Anterior cingulate cortex (tissue), 58 donors: ENCODE data around the gene ERO1A.
"Not testable (repeated sequence)": the region's sequence is repeated elsewhere in the genome, so short reads cannot be mapped to it uniquely, and the experiment has no call there.

ENCODE experiments used
- DNase-seq, 58 donors: peaks; one replicate each; lab custom pipeline; 2025; lab: John Stamatoyannopoulos, UW

The ERO1A gene, protein sequence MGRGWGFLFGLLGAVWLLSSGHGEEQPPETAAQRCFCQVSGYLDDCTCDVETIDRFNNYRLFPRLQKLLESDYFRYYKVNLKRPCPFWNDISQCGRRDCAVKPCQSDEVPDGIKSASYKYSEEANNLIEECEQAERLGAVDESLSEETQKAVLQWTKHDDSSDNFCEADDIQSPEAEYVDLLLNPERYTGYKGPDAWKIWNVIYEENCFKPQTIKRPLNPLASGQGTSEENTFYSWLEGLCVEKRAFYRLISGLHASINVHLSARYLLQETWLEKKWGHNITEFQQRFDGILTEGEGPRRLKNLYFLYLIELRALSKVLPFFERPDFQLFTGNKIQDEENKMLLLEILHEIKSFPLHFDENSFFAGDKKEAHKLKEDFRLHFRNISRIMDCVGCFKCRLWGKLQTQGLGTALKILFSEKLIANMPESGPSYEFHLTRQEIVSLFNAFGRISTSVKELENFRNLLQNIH

DNA sequence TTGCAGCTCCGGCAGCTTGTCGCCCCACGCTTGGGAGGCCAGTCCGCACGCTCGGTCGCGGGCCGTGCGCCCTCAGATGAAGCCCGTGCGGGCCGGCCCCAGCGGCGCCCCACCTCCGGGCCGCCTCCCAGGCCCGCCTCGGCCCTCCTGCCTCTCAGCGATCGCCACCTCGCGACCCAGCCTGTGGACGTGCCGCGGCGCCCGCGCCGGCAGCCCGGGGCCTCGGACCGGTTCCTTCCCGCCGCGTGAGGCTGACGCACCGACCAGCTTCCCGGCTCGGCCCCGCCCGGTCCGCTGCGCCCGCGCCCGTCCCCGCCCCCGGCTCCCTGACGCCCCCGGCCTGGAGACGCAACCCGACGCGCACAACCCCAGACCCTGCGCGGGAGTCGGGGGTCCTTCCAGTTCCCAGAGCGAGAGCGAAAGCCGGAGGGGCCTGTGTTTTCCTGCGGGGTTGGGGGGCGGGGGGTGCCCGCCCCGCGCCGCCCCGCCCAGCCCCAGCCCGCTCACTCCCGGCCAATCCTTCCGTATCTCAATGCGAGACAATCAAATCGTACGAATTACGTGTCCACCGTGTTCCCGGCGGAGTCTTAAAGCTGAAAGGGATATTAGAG is at the start of gene ERO1A:
Gene ERO1A, minus strand, starts transcription at position 78 of the 611 bp plus-strand sequence. Its CDS starts 77 bp downstream, at position 1.
- peak in 56 of 58 donors; percentile 13 to 83 (median 62) for DNase-seq

DNA sequence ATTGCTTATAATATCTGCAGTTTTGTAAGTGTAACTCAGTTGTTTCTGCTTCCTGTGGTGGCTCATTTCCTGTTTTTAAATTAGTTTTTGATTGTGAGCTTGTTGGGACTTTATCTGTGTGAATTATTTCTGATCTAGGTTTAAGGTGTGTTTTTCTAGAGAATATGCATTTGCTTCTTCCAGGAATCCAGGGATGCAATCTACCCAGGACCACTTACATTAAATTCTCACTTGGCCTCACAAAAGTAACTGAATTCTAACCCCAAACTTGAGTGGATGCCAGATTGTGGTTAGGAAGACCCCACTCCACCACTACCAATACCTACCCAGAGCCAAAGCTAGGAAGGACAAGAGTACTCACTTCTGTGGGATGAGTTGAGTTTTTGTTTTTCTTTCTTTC is 46.5 kb upstream of the ERO1A start:
- no peak for DNase-seq

DNA sequence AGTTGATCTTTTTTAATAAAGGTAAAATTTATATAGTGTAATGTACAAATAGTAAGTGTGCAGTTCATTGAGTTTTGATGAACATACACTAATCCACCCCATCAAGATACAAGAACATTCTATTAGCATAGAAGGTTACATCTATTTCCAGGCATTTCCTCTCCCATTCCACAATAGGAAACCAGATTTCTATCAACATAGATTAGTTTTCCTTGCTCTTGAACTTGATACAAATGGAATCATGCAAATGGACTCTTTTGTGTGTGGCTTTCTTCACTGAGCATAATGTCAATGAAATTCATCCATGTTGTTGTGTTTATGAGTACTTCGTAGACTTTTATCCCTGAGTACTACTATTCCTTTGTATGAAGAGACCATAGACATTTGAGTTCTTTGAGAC is 45.4 kb upstream of the ERO1A start:
- DNase-seq, result no peak

DNA sequence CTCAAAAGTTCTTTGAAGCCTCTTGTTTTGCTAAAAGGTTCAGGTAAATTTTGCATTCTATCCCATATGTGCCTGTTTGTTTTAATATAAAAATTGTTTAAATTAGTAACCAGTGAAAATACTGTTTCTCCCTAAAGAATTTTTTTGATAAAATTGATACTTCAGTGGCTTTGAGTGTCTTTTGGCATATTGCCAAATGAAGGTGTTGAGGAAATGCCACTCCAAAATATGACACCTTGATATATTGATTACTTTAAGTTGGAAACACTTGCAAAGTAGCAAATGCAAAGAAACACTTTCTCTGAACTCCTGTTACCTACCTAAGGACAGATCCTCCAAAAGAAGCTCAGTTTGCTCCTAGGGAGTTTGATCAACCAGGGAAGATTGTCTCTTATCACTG is 43.1 kb upstream of the ERO1A start:
- no peak for DNase-seq

DNA sequence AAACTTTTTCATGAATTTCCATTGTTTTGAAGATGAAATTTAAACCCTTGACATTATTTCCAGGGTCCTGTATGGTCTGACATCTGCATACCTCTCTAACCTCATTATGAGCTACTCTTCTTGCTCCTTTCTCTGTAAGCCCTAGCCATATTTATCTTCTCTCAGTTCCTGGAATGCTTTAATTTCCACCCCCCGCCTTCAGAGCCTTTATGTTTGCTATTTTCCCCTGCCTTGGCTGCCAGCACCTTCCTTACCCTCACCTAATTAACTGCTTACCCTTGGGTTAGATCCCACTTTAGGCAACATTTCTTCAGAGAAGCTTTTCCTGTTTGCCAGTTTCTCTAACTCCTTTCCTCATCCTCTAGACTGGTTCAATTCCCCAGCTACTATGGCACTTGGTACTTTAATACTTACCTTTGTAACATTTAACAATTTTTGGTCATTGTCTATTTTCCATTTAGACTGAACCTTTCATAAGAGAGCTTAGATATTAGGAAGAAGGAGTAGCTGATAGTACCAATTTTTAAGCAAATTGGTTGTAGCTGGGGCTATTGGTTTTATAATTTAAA is 40.6 kb upstream of the ERO1A start:
- no peak for DNase-seq

DNA sequence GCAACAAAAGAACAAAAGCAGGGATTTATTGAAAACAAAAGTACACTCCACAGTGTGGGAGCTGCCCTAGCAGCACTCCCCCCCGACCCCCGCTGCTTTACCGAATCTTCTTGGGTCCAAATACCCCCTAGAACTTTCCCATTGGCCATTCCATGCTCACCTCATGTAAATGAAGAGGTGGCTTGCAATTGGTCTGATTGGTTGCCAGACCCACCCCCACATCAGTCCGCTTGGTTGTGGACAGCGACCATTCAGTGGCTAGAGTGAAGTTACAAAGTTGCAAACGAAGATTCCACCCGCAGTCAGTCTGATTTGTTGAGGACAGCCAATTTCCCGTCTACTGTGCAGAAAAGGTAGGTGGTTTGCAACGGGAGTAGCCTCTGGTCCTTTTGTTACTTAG is 38.5 kb upstream of the ERO1A start:
- no peak for DNase-seq

DNA sequence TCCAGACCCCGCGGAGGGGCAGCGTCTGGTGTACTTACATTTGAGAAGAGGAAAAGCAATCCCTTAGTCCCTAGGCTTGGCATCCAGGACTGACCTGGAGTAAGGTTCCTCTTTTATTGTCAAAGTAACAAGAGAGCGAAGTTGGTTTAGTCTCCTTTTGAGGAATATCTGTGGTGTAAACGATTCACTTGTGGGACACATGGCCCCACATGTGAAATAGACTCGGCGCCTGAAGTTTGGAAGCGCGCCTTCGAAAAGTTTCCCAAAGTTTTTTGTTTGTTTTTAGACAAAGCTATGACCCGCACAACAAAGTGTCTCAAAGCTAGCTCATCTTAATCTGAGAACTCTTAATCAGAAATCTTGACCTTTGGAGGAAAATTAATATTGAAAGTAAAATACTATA is 35.4 kb upstream of the ERO1A start:
- DNase-seq, result no peak

DNA sequence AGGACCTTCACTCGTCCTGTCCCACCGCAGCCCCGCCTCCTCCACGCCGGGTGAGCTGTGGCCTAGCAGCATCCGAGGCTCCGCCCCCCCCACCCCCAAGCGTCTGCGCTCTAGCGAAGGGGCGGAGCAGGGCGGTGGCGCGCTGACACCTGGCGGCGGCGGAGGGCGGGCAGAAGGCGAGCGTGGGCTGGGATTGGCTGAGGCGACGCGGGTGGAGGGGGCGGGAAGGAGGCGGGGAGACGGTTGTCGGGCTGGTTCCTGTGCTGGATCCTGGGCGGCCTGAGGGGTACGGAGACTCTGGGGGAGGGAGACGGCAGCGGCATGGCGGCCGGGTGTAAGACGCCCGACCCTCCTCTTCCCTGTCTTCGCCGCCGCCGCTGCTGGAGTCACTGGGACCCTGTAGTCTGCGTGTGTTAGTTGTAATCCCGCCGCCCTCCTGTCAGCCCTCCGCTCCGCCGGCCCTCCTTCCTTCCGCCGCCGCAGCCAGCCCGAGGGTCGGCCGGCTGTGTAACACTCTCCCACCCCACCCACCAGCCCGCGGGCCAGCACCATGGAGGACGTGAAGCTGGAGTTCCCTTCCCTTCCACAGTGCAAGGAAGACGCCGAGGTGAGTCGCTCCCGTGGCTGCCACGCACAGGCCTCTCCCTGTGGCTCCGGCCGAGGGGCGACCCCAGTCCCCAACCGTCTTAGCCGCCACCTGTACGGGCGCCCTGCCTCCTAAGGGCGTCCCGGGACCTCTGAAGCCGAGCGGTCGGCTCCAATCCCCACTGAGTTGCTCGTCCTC is 34.8 kb upstream of the ERO1A start, which contains the start of gene STYX:
Gene STYX, plus strand, starts transcription at position 242 of the 784 bp plus-strand sequence. Its CDS starts 309 bp downstream, at position 551.
- DNase-seq, result peak; percentile 34 to 98 (median 96)

DNA sequence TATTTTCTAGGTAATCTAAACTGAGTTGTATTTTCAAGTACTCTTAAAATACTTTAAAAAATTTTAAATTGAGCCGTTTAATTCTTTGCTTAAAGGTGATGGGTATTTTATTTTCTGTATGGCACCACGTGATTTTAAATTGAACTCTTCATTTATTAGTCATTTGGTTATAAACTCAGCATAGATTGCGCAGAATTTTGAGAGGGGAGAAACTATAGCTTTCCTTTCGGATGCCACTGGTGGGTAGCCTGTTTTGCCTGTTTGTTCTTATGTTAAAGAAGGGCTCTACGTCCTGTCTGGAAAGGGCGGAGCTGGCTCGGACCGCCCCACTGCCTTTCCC is 34.2 kb upstream of the ERO1A start:
- DNase-seq, result no peak

DNA sequence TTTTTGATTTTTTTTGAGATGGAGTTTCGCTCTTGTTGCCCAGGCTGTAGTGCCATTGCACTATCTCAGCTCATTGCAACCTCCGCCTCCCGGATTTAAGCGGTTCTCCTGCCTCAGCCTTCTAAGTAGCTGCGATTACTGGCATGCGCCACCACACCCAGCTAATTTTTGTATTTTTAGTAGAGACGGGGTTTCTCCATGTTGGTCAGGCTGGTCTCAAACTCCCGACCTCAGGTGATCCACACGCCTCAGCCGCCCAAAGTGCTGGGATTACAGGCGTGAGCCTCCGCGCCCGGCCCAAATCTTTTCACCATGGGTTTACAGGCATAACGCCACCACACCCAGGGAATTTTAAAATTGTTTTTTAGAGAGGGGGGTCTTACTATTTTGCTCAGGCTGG is 33.7 kb upstream of the ERO1A start:
- not testable (repeated sequence) for DNase-seq

DNA sequence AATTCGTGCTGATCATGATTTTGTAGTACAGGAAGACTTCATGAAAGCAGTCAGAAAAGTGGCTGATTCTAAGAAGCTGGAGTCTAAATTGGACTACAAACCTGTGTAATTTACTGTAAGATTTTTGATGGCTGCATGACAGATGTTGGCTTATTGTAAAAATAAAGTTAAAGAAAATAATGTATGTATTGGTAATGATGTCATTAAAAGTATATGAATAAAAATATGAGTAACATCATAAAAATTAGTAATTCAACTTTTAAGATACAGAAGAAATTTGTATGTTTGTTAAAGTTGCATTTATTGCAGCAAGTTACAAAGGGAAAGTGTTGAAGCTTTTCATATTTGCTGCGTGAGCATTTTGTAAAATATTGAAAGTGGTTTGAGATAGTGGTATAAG is 32.2 kb upstream of the ERO1A start:
- not testable (repeated sequence) for DNase-seq

DNA sequence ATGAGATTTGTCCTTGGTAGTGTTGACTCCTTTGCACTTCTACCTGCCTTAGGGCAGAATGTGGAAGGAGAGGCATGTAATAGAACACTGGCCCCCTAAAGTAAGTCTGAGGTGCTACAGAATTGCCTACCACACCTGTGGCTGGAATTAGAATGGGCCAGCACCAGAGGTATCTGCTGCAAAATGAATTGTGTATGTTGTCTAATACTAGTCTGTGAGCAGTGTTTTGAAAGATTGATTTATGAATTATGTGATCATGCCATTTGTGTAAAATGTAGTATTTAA is 28.9 kb upstream of the ERO1A start:
- no peak for DNase-seq

DNA sequence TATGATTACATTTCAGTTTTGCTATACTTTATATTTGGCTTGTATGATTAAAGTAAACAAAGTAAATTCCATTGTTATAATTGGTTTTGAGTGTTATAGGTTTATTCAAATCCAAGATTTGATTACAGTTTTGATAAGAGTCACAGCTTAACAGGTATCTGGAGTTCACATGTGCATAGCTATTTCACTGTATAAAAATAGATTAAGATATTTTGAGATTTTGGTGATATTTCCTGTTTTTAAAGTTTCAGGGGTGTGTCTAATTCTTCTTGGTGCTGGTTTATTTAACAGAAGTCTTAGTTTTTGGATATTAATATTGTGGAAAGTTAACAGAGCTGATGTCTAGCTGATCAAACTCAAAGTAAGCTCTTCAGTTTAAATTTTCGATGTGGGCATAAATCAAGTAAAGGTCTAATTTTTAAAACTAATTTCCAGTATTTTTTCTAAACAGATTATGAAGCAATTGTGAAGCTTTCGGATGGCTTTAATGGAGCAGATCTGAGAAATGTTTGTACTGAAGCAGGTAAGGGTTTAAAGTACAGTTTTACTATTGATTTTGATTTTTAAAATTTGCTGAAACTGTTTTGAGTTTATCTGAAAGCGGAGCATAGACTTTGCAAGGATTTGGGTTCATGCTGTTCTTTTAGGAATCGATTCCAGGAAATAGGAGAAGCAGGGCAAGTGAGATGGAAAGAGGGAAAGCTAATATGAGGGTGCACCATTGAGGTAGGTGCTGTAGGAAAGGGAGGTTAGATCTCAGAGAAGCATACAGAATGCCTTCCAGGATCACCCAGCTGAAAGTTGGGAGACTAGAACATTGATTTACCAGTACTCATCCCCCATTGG is 28.4 kb upstream of the ERO1A start:
- no peak for DNase-seq

DNA sequence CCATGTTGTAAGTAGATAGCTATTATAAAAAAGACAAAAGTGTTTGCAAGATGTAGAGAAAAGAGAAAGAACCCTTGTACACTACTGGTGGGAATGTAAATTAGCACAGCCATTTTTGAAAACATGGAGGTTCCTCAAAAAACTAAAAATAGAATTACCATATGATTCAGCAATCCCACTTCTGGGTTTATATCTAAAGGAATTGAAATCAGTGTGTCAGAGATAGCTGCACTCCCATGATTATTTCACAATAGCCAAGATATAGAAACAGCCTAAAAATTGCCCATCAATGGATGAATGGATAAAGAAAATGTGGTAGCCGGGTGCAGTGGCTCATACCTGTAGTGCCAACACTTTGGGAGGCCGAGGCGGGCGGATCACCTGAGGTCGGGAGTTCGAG is 20.8 kb upstream of the ERO1A start:
- DNase-seq, result no peak

DNA sequence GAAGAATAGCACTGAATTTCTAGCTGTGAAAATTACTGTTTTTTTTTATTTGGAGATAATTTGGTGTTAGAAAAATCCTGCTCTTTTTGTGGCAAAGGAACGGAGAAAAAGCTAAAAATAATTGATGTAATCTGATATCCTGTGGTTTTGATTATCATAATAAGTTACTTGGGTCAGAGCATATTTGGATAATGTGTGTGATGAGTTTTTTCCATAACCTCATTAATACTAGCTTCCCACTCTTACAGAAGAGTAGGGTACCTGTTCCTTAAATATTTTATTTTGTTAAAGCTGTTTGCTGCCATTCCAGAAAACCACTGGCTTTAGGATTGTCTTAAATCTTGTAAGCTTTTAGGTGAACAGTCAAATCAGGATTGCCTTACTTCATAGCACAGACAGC is 16.3 kb upstream of the ERO1A start:
- no peak for DNase-seq

DNA sequence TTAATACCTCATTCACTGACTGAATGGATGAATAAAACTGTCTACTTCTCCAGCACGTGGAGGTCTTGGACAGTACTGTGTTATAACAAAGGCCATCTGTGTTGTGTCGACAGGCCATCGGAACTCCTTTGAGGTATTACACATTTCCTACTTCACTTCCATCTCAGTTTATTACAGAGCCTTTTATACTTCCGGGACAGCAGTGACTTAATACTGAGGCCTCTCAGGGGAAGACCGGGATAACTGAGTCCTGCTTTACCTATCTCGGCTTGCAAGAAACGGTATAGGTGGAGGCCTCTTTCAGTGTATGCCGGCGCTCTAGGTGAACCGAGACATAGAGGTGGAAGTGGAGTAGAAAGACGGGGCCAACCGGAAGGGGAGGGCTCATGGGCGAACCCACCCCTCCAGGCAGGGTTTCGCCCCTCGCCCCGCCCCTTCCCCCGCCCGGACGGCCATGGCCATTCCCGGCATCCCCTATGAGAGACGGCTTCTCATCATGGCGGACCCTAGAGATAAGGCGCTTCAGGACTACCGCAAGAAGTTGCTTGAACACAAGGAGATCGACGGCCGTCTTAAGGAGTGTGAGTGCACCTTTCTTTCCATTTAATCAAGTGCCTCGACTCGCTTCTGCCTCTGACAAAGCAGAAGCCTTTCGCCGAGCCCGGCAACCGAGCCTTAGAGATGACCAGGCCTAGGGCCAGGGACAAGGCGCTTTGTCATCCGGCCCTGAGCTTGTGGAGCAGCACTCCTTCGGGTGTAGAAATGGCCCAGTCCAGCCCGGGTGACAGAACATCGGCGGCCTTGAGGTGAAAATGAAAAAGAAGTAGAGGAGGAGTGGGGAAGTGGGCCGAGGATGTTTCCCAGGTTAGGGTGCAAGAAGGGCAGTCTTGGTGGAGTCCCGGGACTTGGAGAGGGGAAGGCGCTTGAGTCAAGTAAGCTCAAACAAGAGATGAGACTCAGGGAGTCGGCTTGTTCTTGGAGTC is 11.7 kb upstream of the ERO1A start, which contains the start of gene PSMC6:
Gene PSMC6, plus strand, starts transcription at position 477 of the 983 bp plus-strand sequence. Its CDS starts 20 bp downstream, at position 497.
- DNase-seq, result peak; percentile 56 to 97 (median 89)

DNA sequence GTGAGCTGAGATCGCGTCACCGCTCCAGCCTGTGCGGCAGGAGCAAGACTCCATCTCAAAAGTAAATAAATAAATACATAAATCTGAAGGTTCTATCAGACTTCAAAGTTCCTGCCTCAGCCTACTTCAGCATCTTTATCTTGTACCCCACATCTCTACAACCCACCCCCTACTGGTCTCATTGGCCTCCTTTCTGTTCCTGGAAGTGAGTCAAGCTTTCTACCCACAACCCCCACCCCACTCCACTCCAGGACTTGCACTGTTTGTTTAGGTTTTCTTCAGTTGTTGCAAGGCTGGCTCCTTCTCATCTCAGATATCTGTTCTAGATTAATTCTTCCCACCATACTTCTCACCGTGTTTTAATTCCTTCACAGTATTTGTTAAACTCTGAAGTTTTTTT is 10.9 kb upstream of the ERO1A start:
- DNase-seq, result no peak

DNA sequence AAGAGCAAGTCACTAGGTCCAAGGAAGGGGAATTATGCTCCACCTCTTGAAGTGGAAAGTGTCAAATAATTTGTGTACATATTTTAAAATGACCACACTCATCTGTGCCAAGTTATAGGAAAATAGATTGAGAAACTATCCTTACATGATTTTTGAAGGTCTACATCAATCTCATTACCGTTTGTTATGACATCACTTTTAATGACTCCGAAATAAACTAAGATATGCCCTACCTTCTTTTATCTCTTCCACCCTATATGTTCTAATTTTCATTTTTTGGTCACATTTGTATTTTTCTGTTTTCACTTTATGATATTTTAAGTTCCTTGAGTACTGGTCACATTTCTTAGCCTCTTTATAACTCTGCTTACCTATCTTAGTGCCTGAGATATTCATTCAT is 8.3 kb upstream of the ERO1A start:
- DNase-seq, result no peak

DNA sequence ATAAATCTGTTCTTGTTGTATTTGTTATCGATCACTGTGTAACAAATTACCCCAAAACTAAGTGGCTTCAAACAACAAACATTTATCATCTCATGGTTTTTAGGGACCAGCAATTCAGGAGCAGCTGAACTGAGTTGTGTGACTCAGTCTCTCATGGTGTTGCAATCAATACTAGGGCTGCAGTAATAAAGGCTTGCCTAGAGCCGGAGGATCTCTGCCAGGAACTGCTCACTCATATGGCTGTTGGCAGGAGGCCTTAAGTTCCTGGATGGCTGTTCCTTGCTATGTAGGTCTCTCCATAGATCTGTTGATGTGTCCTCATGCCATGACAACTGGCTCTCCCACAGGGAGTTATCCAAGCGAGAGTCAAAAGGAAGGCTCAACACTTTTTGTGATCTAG is 7.9 kb upstream of the ERO1A start:
- peak in 11 of 58 donors; percentile 1 to 41 (median 14) for DNase-seq
